Effector memory CD8-positive, alpha-beta T cell (primary cell): ENCODE data around the gene PWP2.

Source experiments
- ATAC-seq: fragments of 150-1000 bp; cut with Tn5 transposase; replicated peaks from 2 replicates; pipeline ENCODE4 v1.10.0; 2021; ENCODE audit warnings: mild to moderate bottlenecking, moderate library complexity
- DNase-seq, 3 experiments: peaks; one replicate each; pipeline ENCODE4 v3.0.0; 2021
- H3K27ac Mint-ChIP-seq, 2 donors: one replicate each; pipeline ENCODE4 v1.8.0; 2022; ENCODE audit warnings: mild to moderate bottlenecking in 2 of 2, mixed read lengths in 2 of 2, moderate library complexity in 2 of 2
- H3K27me3 Mint-ChIP-seq, 2 donors: one replicate each; pipeline ENCODE4 v1.8.0; 2022; ENCODE audit warnings: mixed read lengths in 2 of 2
- H3K36me3 Mint-ChIP-seq: one replicate; pipeline ENCODE4 v1.8.0; 2022; ENCODE audit warnings: mild to moderate bottlenecking, moderate library complexity, mixed read lengths; ENCODE audit not compliant: insufficient read depth
- H3K4me1 Mint-ChIP-seq, 2 donors: one replicate each; pipeline ENCODE4 v1.8.0; 2022; ENCODE audit warnings: low read depth in 2 of 2, mixed read lengths in 2 of 2
- H3K4me3 Mint-ChIP-seq, 2 donors: one replicate each; pipeline ENCODE4 v1.8.0; 2022; ENCODE audit warnings: mild to moderate bottlenecking in 2 of 2, mixed read lengths in 2 of 2, moderate library complexity in 2 of 2
- H3K9me3 Mint-ChIP-seq, 2 donors: one replicate each; pipeline ENCODE4 v1.8.0; 2022; ENCODE audit warnings: mixed read lengths in 2 of 2

Gene PWP2

DNA sequence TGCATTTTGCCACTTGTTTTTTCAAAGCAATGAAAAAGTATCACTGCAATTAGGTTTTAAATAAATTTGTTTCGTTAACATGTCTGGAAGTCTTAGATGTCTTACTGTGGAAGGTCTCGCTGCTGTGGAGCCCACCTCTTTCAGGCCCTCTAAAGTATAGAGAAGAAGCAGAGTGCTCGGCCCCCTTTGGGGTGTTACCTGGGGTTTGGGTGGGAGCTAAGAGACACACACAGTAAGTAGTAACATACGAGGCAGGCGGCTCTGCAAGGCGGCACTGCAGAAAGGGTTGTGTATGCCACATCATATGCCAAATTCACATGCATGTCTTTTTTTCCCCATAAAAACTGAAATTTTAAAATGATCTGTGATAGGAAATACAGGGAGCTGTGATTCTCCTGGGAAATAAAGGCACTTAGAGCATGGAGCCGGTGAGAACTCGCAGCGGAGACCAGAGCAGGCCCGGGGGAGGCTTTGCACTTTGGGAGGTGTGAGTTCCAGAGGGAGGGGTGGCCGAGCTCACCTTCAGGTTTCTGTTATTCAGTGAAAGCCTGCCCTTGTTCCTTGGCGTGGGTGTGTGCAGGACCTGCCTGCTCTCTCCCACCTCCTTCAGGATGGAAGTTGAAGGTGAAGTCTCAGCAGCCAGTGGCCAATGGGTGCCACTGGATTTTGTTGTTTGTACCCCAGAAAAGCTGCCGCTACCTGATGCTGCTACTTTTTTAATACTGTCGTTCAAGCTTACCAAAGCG lies 35.7 kb upstream of the PWP2 start:
- H3K36me3 Mint-ChIP-seq = peaks cover 70% of the 10 kb centered on the region
- no peak for ATAC-seq

GRCh38 chr21:44072111-44072510 lies 35.1 kb upstream of the PWP2 start:
- H3K9me3 Mint-ChIP-seq = no peaks in the 10 kb centered on the region
- peak overlapping the region in 1 of 2 donors; percentile 87 for H3K27ac Mint-ChIP-seq
- H3K36me3 Mint-ChIP-seq = peaks cover 71% of the 10 kb centered on the region
- H3K4me1 Mint-ChIP-seq = peaks cover 31 to 56% of the 10 kb centered on the region in 2 donors
- ATAC-seq (no peak), DNase-seq (no peak)
- H3K4me3 Mint-ChIP-seq = no peak overlapping the region
- H3K27me3 Mint-ChIP-seq = no peaks in the 10 kb centered on the region

More for the DNA sequence above, 35.7 kb upstream of the PWP2 start:
- Mint-ChIP-seq H3K4me1 (peaks cover 34 to 56% of the 10 kb centered on the region in 2 donors), H3K9me3 (no peaks in the 10 kb centered on the region), H3K27me3 (no peaks in the 10 kb centered on the region), H3K4me3 (no peak overlapping the region), H3K27ac (peak overlapping the region in 1 of 2 donors; percentile 87)
- DNase-seq = no peak

DNA sequence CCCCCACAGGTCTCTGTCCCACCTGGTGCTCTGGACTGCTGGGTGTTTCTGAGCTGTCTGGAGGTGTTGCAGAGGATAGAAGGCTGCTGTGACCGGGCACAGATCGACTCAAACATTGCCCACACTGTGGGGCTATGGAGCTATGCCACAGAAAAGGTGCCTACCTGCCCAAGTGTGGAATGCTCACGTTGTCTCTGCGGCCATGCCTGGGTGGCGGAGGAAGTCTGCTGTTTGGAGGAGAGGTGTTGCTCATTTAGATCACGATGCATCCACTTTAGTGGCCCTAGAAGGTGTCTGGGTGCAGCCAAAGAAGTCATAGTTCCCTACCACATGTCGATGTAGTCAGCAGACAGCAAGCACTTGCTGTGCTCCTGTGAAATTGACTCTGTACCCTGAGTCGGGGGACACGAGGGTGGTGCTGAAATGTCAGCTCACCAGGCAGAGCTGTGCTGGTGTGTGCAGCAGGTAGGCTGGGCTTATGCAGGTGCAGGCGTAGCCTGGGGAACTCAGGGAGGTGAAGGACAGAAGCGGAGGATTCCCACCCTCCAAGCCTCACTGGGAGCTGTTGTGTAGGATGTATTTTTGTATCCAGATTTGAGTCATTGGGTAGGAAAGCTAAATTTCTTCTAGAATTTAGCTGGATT lies 32.8 kb upstream of the PWP2 start:
- Mint-ChIP-seq H3K4me3 (peak overlapping the region; percentile 17 to 45), H3K36me3 (peaks cover 73% of the 10 kb centered on the region), H3K4me1 (peaks cover 31 to 43% of the 10 kb centered on the region in 2 donors), H3K27me3 (no peaks in the 10 kb centered on the region), H3K9me3 (no peaks in the 10 kb centered on the region), H3K27ac (peak overlapping the region; percentile 67 to 89)
- ATAC-seq (peak; percentile 87), DNase-seq (peak in 1 of 3 experiments; percentile 28)

GRCh38 chr21:44076316-44076715 lies 30.9 kb upstream of the PWP2 start:
- H3K9me3 Mint-ChIP-seq = no peaks in the 10 kb centered on the region
- no peak for DNase-seq
- peaks cover 83% of the 10 kb centered on the region for H3K36me3 Mint-ChIP-seq
- H3K4me3 Mint-ChIP-seq = no peak overlapping the region
- no peaks in the 10 kb centered on the region for H3K27me3 Mint-ChIP-seq
- ATAC-seq = no peak
- H3K4me1 Mint-ChIP-seq = peaks cover 33 to 49% of the 10 kb centered on the region in 2 donors
- H3K27ac Mint-ChIP-seq = peak overlapping the region; percentile 25 to 26

DNA sequence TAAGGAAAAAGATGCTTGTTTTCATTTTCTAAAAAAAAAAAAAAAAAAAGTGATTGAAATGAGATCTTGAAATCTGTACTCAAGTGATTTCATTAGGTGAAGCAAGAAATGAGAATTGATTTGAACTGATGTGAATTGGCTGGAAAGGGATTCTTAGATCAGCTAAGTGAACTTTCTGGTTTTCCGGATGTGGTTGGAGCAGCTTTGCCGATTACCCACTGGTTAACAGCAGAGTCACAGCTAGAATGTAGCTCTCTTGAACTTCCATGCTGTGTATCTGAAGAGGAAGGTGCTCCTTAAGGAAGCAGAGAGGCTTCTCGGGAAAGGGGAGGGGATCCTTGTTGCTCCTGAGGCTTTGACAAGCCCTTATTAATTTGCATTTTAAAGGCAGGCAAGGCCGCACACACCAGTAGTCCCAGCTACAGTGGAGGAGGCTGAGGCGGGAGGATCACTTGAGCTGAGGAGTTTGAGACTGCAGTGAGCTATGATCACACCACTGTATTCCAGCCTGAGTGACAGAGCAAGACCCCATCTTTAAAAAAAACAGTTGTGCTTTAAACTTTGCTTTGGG lies 28.7 kb upstream of the PWP2 start:
- no peak for ATAC-seq
- Mint-ChIP-seq H3K27me3 (no peaks in the 10 kb centered on the region), H3K36me3 (peaks cover 83% of the 10 kb centered on the region), H3K27ac (peak overlapping the region; percentile 72 to 85), H3K9me3 (no peaks in the 10 kb centered on the region), H3K4me3 (peak overlapping the region; percentile 50 to 70), H3K4me1 (peaks cover 47 to 61% of the 10 kb centered on the region in 2 donors)
- no peak for DNase-seq

- DNase-seq = no peak
- peaks cover 50 to 63% of the 10 kb centered on the region in 2 donors for H3K4me1 Mint-ChIP-seq
- peak overlapping the region in 1 of 2 donors; percentile 85 for H3K27ac Mint-ChIP-seq
- peaks cover 86% of the 10 kb centered on the region for H3K36me3 Mint-ChIP-seq
- H3K27me3 Mint-ChIP-seq = no peaks in the 10 kb centered on the region
- H3K4me3 Mint-ChIP-seq = peak overlapping the region; percentile 9 to 43
- no peak for ATAC-seq
- no peaks in the 10 kb centered on the region for H3K9me3 Mint-ChIP-seq
Measured at GRCh38 chr21:44079446-44079845, 27.8 kb upstream of the PWP2 start.

DNA sequence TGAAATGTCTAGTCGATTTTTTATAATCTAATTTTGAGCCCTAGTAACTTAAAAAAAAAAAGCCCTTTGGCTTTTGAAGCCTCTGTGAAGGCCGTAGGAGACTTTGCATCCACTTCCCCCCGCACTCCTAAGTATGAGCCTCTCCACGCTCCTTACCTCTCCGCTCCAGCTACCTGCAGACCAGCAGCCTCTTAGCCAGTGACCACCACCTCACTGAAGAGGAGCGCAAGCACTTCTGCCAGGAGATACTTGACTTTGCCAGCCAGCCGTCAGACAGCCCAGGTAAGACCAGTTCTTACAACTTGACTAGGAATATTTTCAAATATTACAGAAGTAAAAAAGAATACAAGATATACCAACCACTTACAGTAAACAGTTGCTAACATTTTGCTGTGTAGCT lies 27.4 kb upstream of the PWP2 start:
- peaks cover 86% of the 10 kb centered on the region for H3K36me3 Mint-ChIP-seq
- DNase-seq (no peak), ATAC-seq (no peak)
- peak overlapping the region; percentile 85 to 97 for H3K27ac Mint-ChIP-seq
- no peaks in the 10 kb centered on the region for H3K9me3 Mint-ChIP-seq
- H3K4me3 Mint-ChIP-seq = peak overlapping the region; percentile 23 to 25
- H3K27me3 Mint-ChIP-seq = no peaks in the 10 kb centered on the region
- H3K4me1 Mint-ChIP-seq = peaks cover 52 to 65% of the 10 kb centered on the region in 2 donors

- H3K4me3 Mint-ChIP-seq = peak overlapping the region; percentile 83 to 87
- H3K4me1 Mint-ChIP-seq = peaks cover 80 to 85% of the 10 kb centered on the region in 2 donors
- ATAC-seq = peak; percentile 5
- H3K36me3 Mint-ChIP-seq = peaks cover 83% of the 10 kb centered on the region
- no peaks in the 10 kb centered on the region for H3K27me3 Mint-ChIP-seq
- H3K9me3 Mint-ChIP-seq = no peaks in the 10 kb centered on the region
- DNase-seq = no peak
- peak overlapping the region; percentile 97 to 98 for H3K27ac Mint-ChIP-seq
Measured at GRCh38 chr21:44082648-44083440, 24.4 kb upstream of the PWP2 start.

DNA sequence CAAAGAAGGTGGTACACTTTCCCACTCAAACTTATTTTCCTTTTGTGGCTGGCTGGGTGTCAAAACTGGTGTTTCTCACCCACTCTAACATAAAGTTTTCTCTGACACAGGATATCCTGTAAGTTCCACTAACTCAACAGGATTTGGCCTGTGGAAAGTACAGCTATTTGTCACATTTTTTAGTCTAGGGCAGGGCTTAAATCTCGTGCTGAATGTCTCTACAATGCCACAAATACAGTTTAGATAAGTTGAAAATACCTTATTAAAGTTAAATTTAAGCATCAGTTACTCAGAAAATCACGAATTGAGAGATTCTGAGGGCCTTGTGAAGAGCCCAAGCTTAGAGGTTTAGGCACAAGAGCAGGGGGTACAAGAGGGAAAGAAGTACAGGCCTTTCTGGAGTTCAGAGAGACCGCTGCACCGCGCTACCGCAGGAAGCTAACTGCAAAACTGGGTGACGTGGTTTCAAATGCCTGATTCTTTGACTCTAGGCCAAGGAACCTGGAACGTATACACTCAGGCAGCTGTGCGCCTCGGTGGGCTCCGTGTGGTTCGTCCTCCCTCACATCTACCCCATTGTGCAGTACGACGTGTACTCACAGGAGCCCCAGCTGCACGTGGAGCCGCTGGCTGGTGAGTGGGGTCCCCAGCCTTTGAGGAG lies 23.4 kb upstream of the PWP2 start:
- Mint-ChIP-seq H3K27ac (peak overlapping the region; percentile 97 to 98), H3K4me3 (peak overlapping the region; percentile 83 to 87), H3K27me3 (no peaks in the 10 kb centered on the region), H3K4me1 (peaks cover 84 to 88% of the 10 kb centered on the region in 2 donors), H3K36me3 (peaks cover 84% of the 10 kb centered on the region), H3K9me3 (no peaks in the 10 kb centered on the region)
- ATAC-seq (peak; percentile 80), DNase-seq (peak; percentile 65 to 73 (median 67))

DNA sequence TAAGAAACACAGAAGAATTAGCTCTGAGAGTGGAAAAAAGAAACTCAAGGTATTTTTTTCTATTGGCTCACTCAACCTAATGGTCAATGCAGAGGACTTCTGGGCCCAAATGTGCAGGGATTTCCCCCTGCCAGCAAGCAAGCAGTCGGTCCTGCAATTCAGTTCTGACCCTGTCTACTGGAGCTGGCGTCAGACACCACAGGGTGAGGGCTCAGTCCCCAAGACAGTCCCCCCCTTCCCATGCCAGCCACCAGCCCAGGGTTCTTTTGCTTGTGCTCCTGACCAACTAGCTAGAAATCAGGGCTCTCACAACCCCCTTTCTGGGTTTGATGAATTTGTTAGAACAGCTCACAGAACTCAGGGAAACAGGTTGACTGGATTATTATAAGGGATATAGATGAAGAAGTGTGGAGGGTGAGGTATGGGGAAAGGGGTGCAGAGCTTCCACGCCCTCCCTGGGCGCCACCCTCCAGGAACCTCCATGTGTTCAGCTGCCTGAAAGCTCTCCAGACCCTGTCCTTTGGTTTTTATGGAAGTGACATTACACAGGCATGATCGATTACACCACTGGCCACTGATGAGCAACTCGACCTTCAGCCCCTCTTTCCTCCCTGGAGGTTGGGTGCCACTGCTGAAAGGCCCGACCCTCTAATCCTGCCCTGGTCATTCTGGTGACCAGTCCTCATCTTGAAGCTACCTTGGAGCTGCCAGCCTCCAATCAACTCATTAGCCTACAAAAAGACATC lies 22.5 kb upstream of the PWP2 start:
- H3K27ac Mint-ChIP-seq = peak overlapping the region; percentile 97 to 98
- H3K4me1 Mint-ChIP-seq = peaks cover 89 to 91% of the 10 kb centered on the region in 2 donors
- peak overlapping the region; percentile 83 to 87 for H3K4me3 Mint-ChIP-seq
- H3K9me3 Mint-ChIP-seq = no peaks in the 10 kb centered on the region
- ATAC-seq (no peak), DNase-seq (no peak)
- H3K27me3 Mint-ChIP-seq = no peaks in the 10 kb centered on the region
- peaks cover 88% of the 10 kb centered on the region for H3K36me3 Mint-ChIP-seq

DNA sequence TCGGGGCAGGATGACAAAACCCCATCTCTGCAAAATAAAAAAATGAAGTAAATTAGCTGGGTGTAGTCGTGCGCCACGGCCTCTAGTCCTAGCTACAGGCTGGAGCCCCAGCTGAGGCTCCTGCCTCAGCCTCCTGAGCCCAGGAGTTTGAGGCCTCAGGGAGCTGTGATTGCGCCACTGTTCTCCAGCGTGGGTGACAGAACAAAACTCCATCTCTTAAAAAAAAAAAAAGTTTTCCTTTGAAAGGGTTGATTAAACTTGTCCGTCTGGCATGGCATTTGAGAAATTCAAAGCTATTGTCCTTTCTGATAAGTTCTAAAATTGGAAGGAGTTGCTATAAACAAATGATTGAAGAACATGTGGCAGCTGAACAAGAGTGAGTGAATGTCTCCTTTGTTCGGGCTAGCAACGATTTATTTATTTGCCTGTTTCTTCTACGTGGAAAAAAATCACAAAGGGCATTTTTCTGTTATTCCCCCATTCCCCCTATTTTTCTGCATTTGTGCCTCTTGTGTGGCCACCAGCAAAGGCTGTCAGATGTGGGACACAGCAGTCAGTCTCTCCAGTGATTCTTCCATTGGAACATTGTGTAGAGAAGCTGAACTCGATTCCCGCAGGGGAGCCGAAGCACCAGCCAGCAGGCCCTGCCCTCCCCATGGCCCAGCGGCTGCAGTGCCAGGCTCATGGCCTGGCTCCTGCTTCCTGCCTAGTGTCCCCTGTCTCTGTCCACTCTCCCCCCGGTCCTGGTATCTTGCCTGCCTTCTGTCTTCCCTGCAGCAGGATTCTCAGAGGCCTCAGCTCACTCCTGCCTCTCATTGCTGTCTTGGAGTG lies 21.5 kb upstream of the PWP2 start:
- DNase-seq = no peak
- Mint-ChIP-seq H3K36me3 (peaks cover 88% of the 10 kb centered on the region), H3K27me3 (no peaks in the 10 kb centered on the region), H3K4me1 (peaks cover 92 to 94% of the 10 kb centered on the region in 2 donors), H3K27ac (peak overlapping the region; percentile 97 to 98), H3K4me3 (peak overlapping the region; percentile 83 to 87), H3K9me3 (no peaks in the 10 kb centered on the region)
- ATAC-seq = no peak
